Astrocyte (in vitro differentiated cells and primary cell): ENCODE results near the gene DRICH1.
"Not testable (repeated sequence)": the region's sequence is repeated elsewhere in the genome, so short reads cannot be mapped to it uniquely, and the experiment has no call there.

Experiments
- EZH2 ChIP-seq: IDR thresholded peaks from 2 replicates; pipeline ENCODE4 v1.6.1; 2012; ENCODE audit warnings: mild to moderate bottlenecking, low read length, inconsistent platforms; ENCODE audit not compliant: insufficient read depth
- TF ChIP-seq, protein P1 (sequence below): IDR thresholded peaks from 2 replicates; pipeline ENCODE4 v1.5.1; 2011; ENCODE audit warnings: low read depth, mild to moderate bottlenecking, inconsistent platforms, low read length, moderate library complexity; ENCODE audit not compliant: insufficient read depth

DNA sequence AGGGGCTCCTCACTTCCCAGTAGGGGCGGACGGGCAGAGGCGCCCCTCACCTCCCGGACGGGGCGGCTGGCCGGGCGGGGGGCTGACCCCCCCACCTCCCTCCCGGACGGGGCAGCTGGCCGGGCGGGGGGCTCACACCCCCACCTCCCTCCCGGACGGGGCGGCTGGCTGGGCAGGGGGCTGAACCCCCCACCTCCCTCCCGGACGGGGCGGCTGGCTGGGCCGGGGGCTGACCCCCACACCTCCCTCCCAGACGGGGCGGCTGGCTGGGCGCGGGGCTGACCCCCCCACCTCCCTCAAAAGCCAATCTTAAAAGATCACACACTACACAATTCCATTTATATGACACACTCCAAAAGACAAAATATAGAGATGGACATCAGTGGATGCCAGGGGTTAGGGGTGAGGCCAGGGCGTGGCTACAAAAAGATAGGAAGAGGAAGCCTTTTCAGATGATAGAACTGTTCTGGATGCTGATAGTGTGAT, 71.1 kb downstream of the DRICH1 start:
- TF ChIP-seq, protein P1, sequence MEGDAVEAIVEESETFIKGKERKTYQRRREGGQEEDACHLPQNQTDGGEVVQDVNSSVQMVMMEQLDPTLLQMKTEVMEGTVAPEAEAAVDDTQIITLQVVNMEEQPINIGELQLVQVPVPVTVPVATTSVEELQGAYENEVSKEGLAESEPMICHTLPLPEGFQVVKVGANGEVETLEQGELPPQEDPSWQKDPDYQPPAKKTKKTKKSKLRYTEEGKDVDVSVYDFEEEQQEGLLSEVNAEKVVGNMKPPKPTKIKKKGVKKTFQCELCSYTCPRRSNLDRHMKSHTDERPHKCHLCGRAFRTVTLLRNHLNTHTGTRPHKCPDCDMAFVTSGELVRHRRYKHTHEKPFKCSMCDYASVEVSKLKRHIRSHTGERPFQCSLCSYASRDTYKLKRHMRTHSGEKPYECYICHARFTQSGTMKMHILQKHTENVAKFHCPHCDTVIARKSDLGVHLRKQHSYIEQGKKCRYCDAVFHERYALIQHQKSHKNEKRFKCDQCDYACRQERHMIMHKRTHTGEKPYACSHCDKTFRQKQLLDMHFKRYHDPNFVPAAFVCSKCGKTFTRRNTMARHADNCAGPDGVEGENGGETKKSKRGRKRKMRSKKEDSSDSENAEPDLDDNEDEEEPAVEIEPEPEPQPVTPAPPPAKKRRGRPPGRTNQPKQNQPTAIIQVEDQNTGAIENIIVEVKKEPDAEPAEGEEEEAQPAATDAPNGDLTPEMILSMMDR = not testable (repeated sequence)
- not testable (repeated sequence) for TF ChIP-seq EZH2
